CD14-positive monocyte (primary cell): ENCODE results near the gene CEBPB. TPM values are rescaled to one million over a fixed set of nuclear protein-coding genes. Genes with fewer than 3 reads are reported as not detected.
A peak's percentile ranks its signal among the peaks of the same experiment; 100 is the strongest.

Source experiments
- DNase-seq, 3 donors: peaks; one replicate each; pipeline ENCODE4 v3.0.0-alpha.2; 2011 to 2022
- H2AFZ ChIP-seq: 2 replicates; pipeline ENCODE4 v1.6.0; 2012; ENCODE audit warnings: mild to moderate bottlenecking, low read depth, low read length, inconsistent platforms; ENCODE audit not compliant: insufficient read depth, poor library complexity, severe bottlenecking
- H3K27ac ChIP-seq, 2 donors: 1 replicate in 1 of 2; 2 replicates in 1 of 2; pipeline ENCODE4 v1.5.1; 2012 to 2013; ENCODE audit warnings: low read length in 2 of 2, control low read depth in 1 of 2, inconsistent platforms in 1 of 2, low read depth in 1 of 2, mild to moderate bottlenecking in 1 of 2
- H3K27me3 ChIP-seq, 2 donors: one replicate each; pipeline versions ENCODE4 v1.6.0 to v1.6.1; 2011 to 2013; ENCODE audit warnings: low read length in 2 of 2; ENCODE audit not compliant: control insufficient read depth in 2 of 2, insufficient read depth in 2 of 2
- H3K36me3 ChIP-seq, 2 donors: replicated peaks in 1 of 2; 1 replicate in 1 of 2; 2 replicates in 1 of 2; pipeline versions ENCODE4 v1.5.1 to v1.6.1; 2012 to 2013; ENCODE audit warnings: low read length in 2 of 2, control low read depth in 1 of 2, inconsistent platforms in 1 of 2, mild to moderate bottlenecking in 1 of 2; ENCODE audit not compliant: insufficient read depth in 2 of 2, control insufficient read depth in 1 of 2
- H3K4me1 ChIP-seq, 2 donors: 1 replicate in 1 of 2; 2 replicates in 1 of 2; pipeline versions ENCODE4 v1.5.1 to v1.6.1; 2012 to 2013; ENCODE audit warnings: low read length in 2 of 2, control low read depth in 1 of 2, inconsistent platforms in 1 of 2, mild to moderate bottlenecking in 1 of 2, moderate library complexity in 1 of 2; ENCODE audit not compliant: insufficient read depth in 2 of 2, control insufficient read depth in 1 of 2
- H3K4me2 ChIP-seq: replicated peaks from 2 replicates; pipeline ENCODE3; 2012; ENCODE audit warnings: low read length, moderate library complexity, mild to moderate bottlenecking; ENCODE audit not compliant: poor library complexity, severe bottlenecking; ENCODE audit errors: extremely low read depth
- H3K4me3 ChIP-seq, 3 experiments: fragments of 200-600 bp in 1 of 3; sonication (generic) in 1 of 3; replicated peaks in 1 of 3; 1 replicate in 2 of 3; 2 replicates in 1 of 3; pipeline ENCODE4 v1.5.1; 2011 to 2013; ENCODE audit warnings: low read length in 3 of 3, mild to moderate bottlenecking in 3 of 3, control low read depth in 2 of 3, low read depth in 2 of 3, inconsistent platforms in 1 of 3, moderate library complexity in 1 of 3
- H3K79me2 ChIP-seq: 2 replicates; pipeline ENCODE4 v1.6.0; 2012; ENCODE audit warnings: mild to moderate bottlenecking, control low read depth, inconsistent platforms, low read length, moderate library complexity; ENCODE audit not compliant: insufficient read depth
- H3K9ac ChIP-seq: 2 replicates; pipeline ENCODE4 v1.6.0; 2017; ENCODE audit warnings: low read length, mild to moderate bottlenecking; ENCODE audit not compliant: insufficient read depth, poor library complexity, severe bottlenecking
- H3K9me3 ChIP-seq, 2 donors: replicated peaks in 1 of 2; 1 replicate in 1 of 2; 2 replicates in 1 of 2; pipeline versions ENCODE4 v1.5.1 to v1.6.1; 2012 to 2013; ENCODE audit warnings: low read length in 2 of 2, control low read depth in 1 of 2; ENCODE audit not compliant: control insufficient read depth in 1 of 2, insufficient read depth in 1 of 2
- H4K20me1 ChIP-seq: 2 replicates; pipeline ENCODE4 v1.6.0; 2012; ENCODE audit warnings: mild to moderate bottlenecking, low read length, control low read depth, moderate library complexity; ENCODE audit not compliant: insufficient read depth
- H3K27ac Mint-ChIP-seq, 7 donors: one replicate each; pipeline ENCODE4 v1.8.0; 2020; ENCODE audit warnings: mild to moderate bottlenecking in 7 of 7, mixed read lengths in 7 of 7, moderate library complexity in 6 of 7, inconsistent platforms in 2 of 7
- H3K27me3 Mint-ChIP-seq, 3 donors: one replicate each; pipeline ENCODE4 v1.8.0; 2021 to 2022; ENCODE audit warnings: low read depth in 3 of 3, mild to moderate bottlenecking in 3 of 3, mixed read lengths in 3 of 3, moderate library complexity in 3 of 3, inconsistent platforms in 1 of 3
- H3K36me3 Mint-ChIP-seq, 2 donors: one replicate each; pipeline ENCODE4 v1.8.0; 2020; ENCODE audit warnings: mixed read lengths in 2 of 2, inconsistent platforms in 1 of 2, mild to moderate bottlenecking in 1 of 2
- H3K4me1 Mint-ChIP-seq: one replicate; pipeline ENCODE4 v1.8.0; 2020; ENCODE audit warnings: mild to moderate bottlenecking, mixed read lengths
- H3K4me3 Mint-ChIP-seq, 2 donors: one replicate each; pipeline ENCODE4 v1.8.0; 2020; ENCODE audit warnings: mild to moderate bottlenecking in 2 of 2, mixed read lengths in 2 of 2, moderate library complexity in 1 of 2
- H3K9me3 Mint-ChIP-seq, 7 donors: one replicate each; pipeline ENCODE4 v1.8.0; 2020 to 2022; ENCODE audit warnings: mixed read lengths in 7 of 7, mild to moderate bottlenecking in 6 of 7, moderate library complexity in 6 of 7, inconsistent platforms in 2 of 7
- whole genome bisulfite sequencing: methylation state at CpG from one replicate; pipeline ENCODE4 v1.1.5; 2013; ENCODE audit warnings: missing lambda C conversion rate; ENCODE audit not compliant: insufficient coverage; 5-methylcytosine and 5-hydroxymethylcytosine counted together
- intact Hi-C, 2 donors: fragments of 100-400 bp; cut with micrococcal nuclease; formaldehyde crosslinking; loops; one replicate each; pipeline versions ENCODE4 v1.15.0 to v1.15.1; 2023
- polyA plus RNA-seq, 3 donors: library from polyadenylated mRNA; depleted of rRNA in 1 of 3; unstranded in 2 of 3; stranded (reverse) in 1 of 3; fragments of 300-500 nt in 2 of 3; fragments of >200 nt in 1 of 3; fragmentation: Illumina TruSeq in 2 of 3; gene quantifications; 1 replicate in 2 of 3; 2 replicates in 1 of 3; pipeline ENCODE4 v1.2.3, GENCODE V29; 2012 to 2021
- TF ChIP-seq, protein P1 (sequence below): fragments of 200-600 bp; IDR thresholded peaks from one replicate; pipeline ENCODE4 v1.8.0; 2022; ENCODE audit warnings: antibody characterized with exemption, mild to moderate bottlenecking

CEBPB gene
- polyA plus RNA-seq, 3 donors, result 52.4 to 445 (median 80.8) TPM

DNA sequence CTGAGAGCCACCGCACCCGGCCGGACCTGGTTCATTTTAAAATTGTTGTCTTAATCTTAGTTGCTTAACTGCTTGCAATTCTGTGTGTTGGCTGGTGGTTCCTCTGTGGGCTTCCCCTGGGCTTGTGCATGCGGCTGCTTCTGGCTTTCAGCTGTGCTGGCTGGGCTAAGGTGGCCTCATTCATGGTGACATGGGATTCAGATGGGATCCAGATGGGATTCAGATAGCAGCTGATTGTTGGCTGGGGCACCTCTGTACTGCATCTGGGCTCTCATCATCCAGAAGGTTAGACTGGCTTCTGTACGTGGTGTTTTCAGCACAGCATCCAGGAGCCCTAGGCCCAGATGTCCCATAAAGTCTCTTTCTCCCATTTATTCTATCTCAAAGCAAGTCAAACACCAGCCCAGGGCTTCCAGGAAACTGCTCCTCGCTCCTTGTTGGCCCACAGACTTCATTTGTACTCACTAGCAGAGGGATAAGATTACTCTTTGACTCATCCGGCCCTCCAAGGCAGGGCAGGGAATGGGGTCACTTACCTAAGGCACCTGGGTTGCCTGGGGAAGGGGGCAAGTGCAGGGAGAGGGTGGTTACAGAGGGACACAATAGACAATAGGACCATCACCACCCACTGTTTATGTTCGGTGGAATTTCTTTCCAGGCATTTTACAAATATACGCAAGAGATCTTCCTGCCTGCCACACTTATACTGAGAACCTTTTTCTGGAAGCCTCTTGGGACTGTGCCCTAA, 26.9 kb upstream of the CEBPB start:
- H3K9ac ChIP-seq, result no peak overlapping the region
- no peaks in the 10 kb centered on the region for H3K79me2 ChIP-seq
- H3K27ac Mint-ChIP-seq, result peak overlapping the region in 6 of 7 donors; percentile 3 to 74 (median 43)
- H3K9me3 ChIP-seq, result no peaks in the 10 kb centered on the region
- H3K27me3 Mint-ChIP-seq, result peaks cover 0 to 3% (median 3%) of the 10 kb centered on the region in 3 donors
- no peak overlapping the region for H3K4me3 ChIP-seq
- no peak for DNase-seq
- no peak overlapping the region for H3K4me3 Mint-ChIP-seq
- H3K27me3 ChIP-seq, result no peaks in the 10 kb centered on the region
- H3K4me2 ChIP-seq, result no peak overlapping the region
- H3K9me3 Mint-ChIP-seq, result no peaks in the 10 kb centered on the region
- no peak overlapping the region for H2AFZ ChIP-seq
- H3K36me3 ChIP-seq, result no peaks in the 10 kb centered on the region
- no peaks in the 10 kb centered on the region for H3K36me3 Mint-ChIP-seq
- no peaks in the 10 kb centered on the region for H4K20me1 ChIP-seq
- intact Hi-C loops, result no loop called here
- peaks cover 18 to 21% of the 10 kb centered on the region in 2 donors for H3K4me1 ChIP-seq
- peaks cover 21% of the 10 kb centered on the region for H3K4me1 Mint-ChIP-seq
- 78% methylated on average over 7 of the region's 9 CpGs for WGBS
- no peak overlapping the region for H3K27ac ChIP-seq
- TF ChIP-seq, protein P1, sequence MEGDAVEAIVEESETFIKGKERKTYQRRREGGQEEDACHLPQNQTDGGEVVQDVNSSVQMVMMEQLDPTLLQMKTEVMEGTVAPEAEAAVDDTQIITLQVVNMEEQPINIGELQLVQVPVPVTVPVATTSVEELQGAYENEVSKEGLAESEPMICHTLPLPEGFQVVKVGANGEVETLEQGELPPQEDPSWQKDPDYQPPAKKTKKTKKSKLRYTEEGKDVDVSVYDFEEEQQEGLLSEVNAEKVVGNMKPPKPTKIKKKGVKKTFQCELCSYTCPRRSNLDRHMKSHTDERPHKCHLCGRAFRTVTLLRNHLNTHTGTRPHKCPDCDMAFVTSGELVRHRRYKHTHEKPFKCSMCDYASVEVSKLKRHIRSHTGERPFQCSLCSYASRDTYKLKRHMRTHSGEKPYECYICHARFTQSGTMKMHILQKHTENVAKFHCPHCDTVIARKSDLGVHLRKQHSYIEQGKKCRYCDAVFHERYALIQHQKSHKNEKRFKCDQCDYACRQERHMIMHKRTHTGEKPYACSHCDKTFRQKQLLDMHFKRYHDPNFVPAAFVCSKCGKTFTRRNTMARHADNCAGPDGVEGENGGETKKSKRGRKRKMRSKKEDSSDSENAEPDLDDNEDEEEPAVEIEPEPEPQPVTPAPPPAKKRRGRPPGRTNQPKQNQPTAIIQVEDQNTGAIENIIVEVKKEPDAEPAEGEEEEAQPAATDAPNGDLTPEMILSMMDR, result no peak

DNA sequence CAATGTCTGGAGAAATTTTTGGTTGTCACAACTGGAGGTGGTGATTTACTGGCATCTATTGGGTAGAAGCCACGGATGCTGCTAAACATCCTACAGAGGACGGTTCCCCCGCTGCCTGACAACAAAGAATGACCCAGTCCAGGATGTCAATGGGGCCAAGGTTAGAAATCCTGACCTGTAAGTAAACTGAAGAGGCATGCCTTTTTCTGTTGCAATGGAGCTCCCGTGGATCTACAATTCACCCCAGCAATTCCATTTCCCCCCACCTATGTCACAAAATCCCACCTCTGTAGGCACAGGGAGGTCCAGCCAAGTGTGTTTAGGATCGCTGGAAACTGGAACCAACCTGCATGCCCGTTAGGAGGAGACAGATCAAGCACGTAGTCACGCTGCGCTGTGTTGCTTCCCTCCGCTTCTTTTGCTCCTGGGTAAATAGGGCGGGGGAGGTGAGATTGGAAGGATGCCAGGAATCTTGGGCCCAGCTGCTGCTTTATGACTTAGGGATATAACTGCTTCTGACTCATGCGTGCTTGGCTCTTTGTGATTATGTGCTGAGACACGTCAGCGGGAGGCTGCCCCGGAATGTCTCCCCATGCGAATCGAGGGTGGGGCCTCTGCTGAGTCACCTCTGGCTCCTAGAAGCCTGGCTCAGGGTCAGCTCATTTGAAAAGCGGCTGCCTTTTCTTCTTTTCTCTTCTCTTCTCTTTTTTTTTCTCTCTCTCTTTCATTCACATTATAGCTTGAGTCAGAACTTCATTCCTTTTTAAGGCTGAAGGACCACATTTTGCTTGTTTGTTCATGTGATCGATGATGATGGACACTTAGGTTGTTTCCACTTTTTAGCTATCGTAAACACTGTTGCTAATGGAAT, 24.7 kb upstream of the CEBPB start:
- no peaks in the 10 kb centered on the region for H3K36me3 ChIP-seq
- no peaks in the 10 kb centered on the region for H3K79me2 ChIP-seq
- H3K9ac ChIP-seq, result peak overlapping the region; percentile 48
- no peaks in the 10 kb centered on the region for H3K36me3 Mint-ChIP-seq
- H4K20me1 ChIP-seq, result no peaks in the 10 kb centered on the region
- peak overlapping the region; percentile 96 to 99 (median 99) for H3K27ac Mint-ChIP-seq
- no peaks in the 10 kb centered on the region for H3K9me3 ChIP-seq
- no peaks in the 10 kb centered on the region for H3K27me3 ChIP-seq
- peaks cover 0 to 2% (median 0%) of the 10 kb centered on the region in 7 donors for H3K9me3 Mint-ChIP-seq
- 7% methylated on average over 17 of the region's 20 CpGs for WGBS
- H3K4me3 Mint-ChIP-seq, result peak overlapping the region; percentile 82 to 89
- peak overlapping the region; percentile 77 to 88 for H3K27ac ChIP-seq
- peaks cover 2 to 5% (median 3%) of the 10 kb centered on the region in 3 donors for H3K27me3 Mint-ChIP-seq
- DNase-seq, result peak; percentile 99 to 100 (median 100)
- intact Hi-C loops, result no loop called here
- H3K4me2 ChIP-seq, result peak overlapping the region; percentile 70
- TF ChIP-seq, protein P1, result no peak
- H2AFZ ChIP-seq, result peak overlapping the region; percentile 60
- peaks cover 17% of the 10 kb centered on the region for H3K4me1 Mint-ChIP-seq
- H3K4me1 ChIP-seq, result peaks cover 17 to 18% of the 10 kb centered on the region in 2 donors
- H3K4me3 ChIP-seq, result peak overlapping the region; percentile 3 to 66 (median 33)
